Calu3 (cell line): ENCODE data around the gene MOV10. TPM values are rescaled to one million over a fixed set of nuclear protein-coding genes. Genes with fewer than 3 reads are reported as not detected.
"Not testable (repeated sequence)": the region's sequence is repeated elsewhere in the genome, so short reads cannot be mapped to it uniquely, and the experiment has no call there.

Source experiments
- BruUV-seq: library from RNA; stranded (reverse); fragments of 400-500 nt; replicated peaks from 2 replicates; lab custom pipeline; 2021; lab: Mats Ljungman, UMichigan
- CTCF ChIA-PET: fragments of 300-600 bp; sonication (Branson Sonifier 250); formaldehyde crosslinking; loops from one replicate; lab custom pipeline; 2022; ENCODE audit warnings: antibody characterized with exemption; lab: Charles Lee
- DNase-seq: peaks from one replicate; pipeline ENCODE4 v3.0.0; 2022
- H3K27ac Mint-ChIP-seq: one replicate; pipeline ENCODE4 v1.8.0; 2022; ENCODE audit warnings: mixed read lengths; ENCODE audit not compliant: unreplicated experiment
- H3K27me3 Mint-ChIP-seq: one replicate; pipeline ENCODE4 v1.8.0; 2022; ENCODE audit warnings: mixed read lengths; ENCODE audit not compliant: unreplicated experiment
- H3K36me3 Mint-ChIP-seq: one replicate; pipeline ENCODE4 v1.8.0; 2022; ENCODE audit warnings: mild to moderate bottlenecking, moderate library complexity, mixed read lengths; ENCODE audit not compliant: insufficient read depth, unreplicated experiment
- H3K4me1 Mint-ChIP-seq: one replicate; pipeline ENCODE4 v1.8.0; 2022; ENCODE audit warnings: mild to moderate bottlenecking, low read depth, mixed read lengths; ENCODE audit not compliant: unreplicated experiment
- H3K4me3 Mint-ChIP-seq: one replicate; pipeline ENCODE4 v1.8.0; 2022; ENCODE audit warnings: mild to moderate bottlenecking, low read depth, moderate library complexity, mixed read lengths; ENCODE audit not compliant: unreplicated experiment
- H3K9me3 Mint-ChIP-seq: one replicate; pipeline ENCODE4 v1.8.0; 2022; ENCODE audit warnings: low read depth, mixed read lengths; ENCODE audit not compliant: unreplicated experiment
- intact Hi-C: fragments of 100-400 bp; cut with micrococcal nuclease; formaldehyde crosslinking; loops from one replicate; pipeline ENCODE4 v1.10.0; 2022; ENCODE audit not compliant: unreplicated experiment
- total RNA-seq: library from RNA; stranded (reverse); gene quantifications from 2 replicates; pipeline ENCODE4 v1.2.3, GENCODE V29; 2022
- TF ChIP-seq, protein P1 (sequence below): fragments of 200-600 bp; IDR thresholded peaks from one replicate; pipeline ENCODE4 v1.8.0; 2022; ENCODE audit warnings: antibody characterized with exemption; ENCODE audit not compliant: unreplicated experiment

MOV10 gene
- total RNA-seq, 1 experiment from 2014 or later: 71.4 TPM

DNA sequence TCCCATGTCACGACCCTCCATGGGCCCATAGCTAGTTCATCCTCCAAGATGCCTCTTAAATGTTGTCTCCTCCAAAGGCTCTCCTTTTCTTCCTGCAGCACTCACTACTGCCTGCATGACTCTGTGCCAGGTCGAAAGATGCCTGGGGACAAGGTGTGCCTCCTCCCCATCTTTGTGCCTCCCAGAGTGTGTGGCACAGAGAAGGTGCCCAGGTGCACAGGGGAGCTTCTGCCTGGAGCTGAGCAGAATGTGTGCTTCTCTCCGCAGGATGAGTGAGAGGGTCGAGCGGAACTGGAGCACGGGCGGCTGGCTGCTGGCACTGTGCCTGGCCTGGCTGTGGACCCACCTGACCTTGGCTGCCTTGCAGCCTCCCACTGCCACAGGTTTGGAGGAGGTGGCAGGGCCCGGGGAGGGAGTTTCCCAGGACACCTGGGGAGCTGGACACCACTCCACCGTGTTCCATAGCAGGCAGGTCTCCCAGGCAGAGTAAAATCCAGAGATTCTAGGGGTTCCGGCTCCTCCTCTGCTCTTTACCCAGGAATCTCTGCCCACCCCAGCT is 47.6 kb downstream of the MOV10 start:
- Mint-ChIP-seq H3K4me3 (no peak overlapping the region), H3K27me3 (peaks cover 41% of the 10 kb centered on the region), H3K4me1 (peaks cover 9% of the 10 kb centered on the region), H3K36me3 (no peaks in the 10 kb centered on the region), H3K27ac (no peak overlapping the region), H3K9me3 (no peaks in the 10 kb centered on the region)
- intact Hi-C loops: no loop called here
- no TSS peak for BruUV-seq
- DNase-seq: no peak
- CTCF ChIA-PET: interaction anchor here (1.2 kb wide), 1 partner anchor 83 kb away, joined by 3 read pairs; no protein-coding TSS in a partner anchor
- TF ChIP-seq, protein P1, sequence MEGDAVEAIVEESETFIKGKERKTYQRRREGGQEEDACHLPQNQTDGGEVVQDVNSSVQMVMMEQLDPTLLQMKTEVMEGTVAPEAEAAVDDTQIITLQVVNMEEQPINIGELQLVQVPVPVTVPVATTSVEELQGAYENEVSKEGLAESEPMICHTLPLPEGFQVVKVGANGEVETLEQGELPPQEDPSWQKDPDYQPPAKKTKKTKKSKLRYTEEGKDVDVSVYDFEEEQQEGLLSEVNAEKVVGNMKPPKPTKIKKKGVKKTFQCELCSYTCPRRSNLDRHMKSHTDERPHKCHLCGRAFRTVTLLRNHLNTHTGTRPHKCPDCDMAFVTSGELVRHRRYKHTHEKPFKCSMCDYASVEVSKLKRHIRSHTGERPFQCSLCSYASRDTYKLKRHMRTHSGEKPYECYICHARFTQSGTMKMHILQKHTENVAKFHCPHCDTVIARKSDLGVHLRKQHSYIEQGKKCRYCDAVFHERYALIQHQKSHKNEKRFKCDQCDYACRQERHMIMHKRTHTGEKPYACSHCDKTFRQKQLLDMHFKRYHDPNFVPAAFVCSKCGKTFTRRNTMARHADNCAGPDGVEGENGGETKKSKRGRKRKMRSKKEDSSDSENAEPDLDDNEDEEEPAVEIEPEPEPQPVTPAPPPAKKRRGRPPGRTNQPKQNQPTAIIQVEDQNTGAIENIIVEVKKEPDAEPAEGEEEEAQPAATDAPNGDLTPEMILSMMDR: no peak

- Mint-ChIP-seq H3K27ac (no peak overlapping the region), H3K36me3 (no peaks in the 10 kb centered on the region), H3K27me3 (peaks cover 41% of the 10 kb centered on the region), H3K9me3 (no peaks in the 10 kb centered on the region), H3K4me3 (no peak overlapping the region), H3K4me1 (peaks cover 9% of the 10 kb centered on the region)
- TF ChIP-seq, protein P1: no peak
- DNase-seq: no peak
- CTCF ChIA-PET: no interaction called here
- no TSS peak for BruUV-seq
- intact Hi-C loops: no loop called here
Observed at GRCh38 chr1:112722601-112723510, 48.4 kb downstream of the MOV10 start.

DNA sequence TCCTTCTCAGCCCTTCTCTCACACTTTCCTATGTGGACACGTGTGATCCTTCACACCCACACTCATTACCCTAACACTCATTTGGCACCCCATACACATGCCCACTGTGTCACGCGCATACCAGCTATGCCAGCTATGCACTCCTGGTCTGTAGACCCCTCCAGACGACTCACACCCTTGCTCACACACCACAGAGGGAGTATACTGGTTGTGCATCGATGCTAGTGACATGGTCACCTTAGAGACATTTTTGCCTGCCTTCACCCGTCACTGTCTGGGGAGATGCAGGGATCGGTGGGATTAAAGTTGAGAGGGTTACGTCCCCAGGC is 49.0 kb downstream of the MOV10 start:
- H3K9me3 Mint-ChIP-seq: no peaks in the 10 kb centered on the region
- peaks cover 9% of the 10 kb centered on the region for H3K4me1 Mint-ChIP-seq
- intact Hi-C loops: no loop called here
- H3K36me3 Mint-ChIP-seq: no peaks in the 10 kb centered on the region
- TF ChIP-seq, protein P1: no peak
- DNase-seq: no peak
- peaks cover 35% of the 10 kb centered on the region for H3K27me3 Mint-ChIP-seq
- BruUV-seq: no TSS peak
- CTCF ChIA-PET: no interaction called here
- H3K27ac Mint-ChIP-seq: no peak overlapping the region
- no peak overlapping the region for H3K4me3 Mint-ChIP-seq

DNA sequence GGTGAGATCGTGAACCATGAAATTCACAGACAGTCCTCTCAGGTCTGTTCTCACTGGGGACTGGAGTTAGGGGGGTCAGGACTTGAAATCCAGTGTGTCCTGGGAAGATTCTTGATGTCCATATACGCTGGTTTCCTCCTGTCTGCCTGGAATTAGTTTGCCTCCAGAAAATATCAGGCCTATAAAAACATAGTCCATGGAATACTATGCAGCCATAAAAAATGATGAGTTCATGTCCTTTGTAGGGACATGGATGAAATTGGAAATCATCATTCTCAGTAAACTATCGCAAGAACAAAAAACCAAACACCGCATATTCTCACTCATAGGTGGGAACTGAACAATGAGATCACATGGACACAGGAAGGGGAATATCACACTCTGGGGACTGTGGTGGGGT is 49.8 kb downstream of the MOV10 start:
- not testable (repeated sequence) for H3K27ac Mint-ChIP-seq
- H3K27me3 Mint-ChIP-seq: peaks cover 28% of the 10 kb centered on the region

More for the DNA sequence above, 49.8 kb downstream of the MOV10 start:
- H3K4me3 Mint-ChIP-seq, DNase-seq, CTCF ChIA-PET, intact Hi-C loops, H3K36me3 Mint-ChIP-seq, H3K9me3 Mint-ChIP-seq, BruUV-seq, H3K4me1 Mint-ChIP-seq: not testable (repeated sequence)
